Neural cell (in vitro differentiated cells): Measurements from ENCODE around the gene CACNB2. TPM values are rescaled to one million over a fixed set of nuclear protein-coding genes. Genes with fewer than 3 reads are reported as not detected.

ENCODE experiments used
- H2AFZ ChIP-seq: fragments of 200-600, 300-800 bp; sonication (generic), shearing (Covaris generic); 2 replicates; pipeline ENCODE4 v1.6.0; 2014; ENCODE audit warnings: low read depth, mild to moderate bottlenecking, antibody characterized with exemption, low read length, moderate library complexity
- H3F3A ChIP-seq: fragments of 200-600 bp; shearing (Covaris generic); 2 replicates; pipeline ENCODE4 v1.6.1; 2016; ENCODE audit warnings: mild to moderate bottlenecking, moderate library complexity, mixed read lengths, antibody characterized with exemption, low read length; ENCODE audit not compliant: insufficient read depth, poor library complexity, severe bottlenecking
- H3K27ac ChIP-seq: fragments of 200-600, 300-800 bp; sonication (generic), shearing (Covaris generic); 2 replicates; pipeline ENCODE4 v1.5.1; 2014; ENCODE audit warnings: mild to moderate bottlenecking, low read length, moderate library complexity
- H3K27me3 ChIP-seq: fragments of 300-800, 200-600 bp; sonication (generic), shearing (Covaris generic); 2 replicates; pipeline ENCODE4 v1.6.0; 2014; ENCODE audit warnings: mild to moderate bottlenecking, low read depth, low read length, moderate library complexity; ENCODE audit not compliant: insufficient read depth
- H3K36me3 ChIP-seq: fragments of 300-800, 200-600 bp; sonication (generic), shearing (Covaris generic); 2 replicates; pipeline ENCODE4 v1.5.1; 2014; ENCODE audit warnings: mild to moderate bottlenecking, antibody characterized with exemption, low read length, moderate library complexity; ENCODE audit not compliant: insufficient read depth
- H3K4me2 ChIP-seq: fragments of 300-800, 200-600 bp; sonication (generic), shearing (Covaris generic); 2 replicates; pipeline ENCODE4 v1.6.0; 2014; ENCODE audit warnings: mild to moderate bottlenecking, low read length
- H3K4me3 ChIP-seq: fragments of 300-800, 200-600 bp; sonication (generic), shearing (Covaris generic); 2 replicates; pipeline ENCODE4 v1.5.1; 2014; ENCODE audit warnings: mild to moderate bottlenecking, low read length, moderate library complexity
- H3K79me2 ChIP-seq: fragments of 200-600 bp; shearing (Covaris generic); replicated peaks from 2 replicates; pipeline ENCODE4 v1.6.0; 2014; ENCODE audit warnings: mild to moderate bottlenecking, low read length, moderate library complexity; ENCODE audit not compliant: insufficient read depth
- H3K9ac ChIP-seq: fragments of 300-800, 200-600 bp; sonication (generic), shearing (Covaris generic); 2 replicates; pipeline ENCODE4 v1.6.1; 2016; ENCODE audit warnings: mild to moderate bottlenecking, low read length, mixed read lengths
- H3K9me2 ChIP-seq: fragments of 200-600 bp; shearing (Covaris generic); 2 replicates; pipeline ENCODE4 v1.6.1; 2016; ENCODE audit warnings: mild to moderate bottlenecking, low read length, mixed read lengths; ENCODE audit not compliant: insufficient read depth
- H3K9me3 ChIP-seq: fragments of 200-600, 300-800 bp; sonication (generic), shearing (Covaris generic); 2 replicates; pipeline ENCODE4 v1.6.1; 2016; ENCODE audit warnings: mild to moderate bottlenecking, mixed run types, low read length, moderate library complexity, mixed read lengths
- H4K20me1 ChIP-seq: fragments of 200-600 bp; shearing (Covaris generic); 2 replicates; pipeline ENCODE4 v1.6.1; 2016; ENCODE audit warnings: mild to moderate bottlenecking, mixed run types; ENCODE audit not compliant: insufficient read depth
- EP300 ChIP-seq: fragments of 450-650 bp; conservative IDR thresholded peaks from 2 replicates; pipeline ENCODE4 v1.6.1; 2014; ENCODE audit warnings: antibody characterized with exemption, mild to moderate bottlenecking, moderate library complexity; ENCODE audit not compliant: poor library complexity, severe bottlenecking
- EZH2 ChIP-seq: fragments of 200-600, 300-800 bp; shearing (Covaris generic), sonication (generic); IDR thresholded peaks from 2 replicates; pipeline ENCODE4 v1.6.1; 2014; ENCODE audit warnings: antibody characterized with exemption, low read length, borderline replicate concordance, mild to moderate bottlenecking; ENCODE audit not compliant: insufficient read depth, poor library complexity, severe bottlenecking
- MXI1 ChIP-seq: fragments of 450-650 bp; conservative IDR thresholded peaks from 2 replicates; pipeline ENCODE4 v1.6.1; 2014; ENCODE audit warnings: antibody characterized with exemption, mild to moderate bottlenecking; ENCODE audit not compliant: poor library complexity, severe bottlenecking
- POLR2AphosphoS5 ChIP-seq: IDR thresholded peaks from 2 replicates; pipeline ENCODE4 v1.6.1; 2012
- RAD21 ChIP-seq: fragments of 450-650 bp; conservative IDR thresholded peaks from 2 replicates; pipeline ENCODE4 v1.6.1; 2014; ENCODE audit warnings: antibody characterized with exemption, mild to moderate bottlenecking, moderate library complexity
- SMC3 ChIP-seq: fragments of 450-650 bp; conservative IDR thresholded peaks from 2 replicates; pipeline ENCODE4 v1.6.1; 2014; ENCODE audit warnings: antibody characterized with exemption, mild to moderate bottlenecking, moderate library complexity; ENCODE audit not compliant: poor library complexity
- TAF1 ChIP-seq: IDR thresholded peaks from 2 replicates; pipeline ENCODE4 v1.6.1; 2012; ENCODE audit warnings: low read depth
- polyA plus RNA-seq: library from polyadenylated mRNA; depleted of rRNA; stranded (reverse); fragments of >200 nt; gene quantifications from 2 replicates; pipeline ENCODE4 v1.2.3, GENCODE V29; 2014
- TF ChIP-seq, protein P1 (sequence below): fragments of 450-650 bp; IDR thresholded peaks from 2 replicates; pipeline ENCODE4 v1.5.1; 2014; ENCODE audit warnings: antibody characterized with exemption, mild to moderate bottlenecking, moderate library complexity; ENCODE audit not compliant: poor library complexity, severe bottlenecking
- TF ChIP-seq, protein P2 (sequence below): IDR thresholded peaks from 2 replicates; pipeline ENCODE4 v1.6.1; 2012; ENCODE audit warnings: borderline replicate concordance

CACNB2 gene
- polyA plus RNA-seq, 1 donor from 2014 or later = 14.3 TPM

DNA sequence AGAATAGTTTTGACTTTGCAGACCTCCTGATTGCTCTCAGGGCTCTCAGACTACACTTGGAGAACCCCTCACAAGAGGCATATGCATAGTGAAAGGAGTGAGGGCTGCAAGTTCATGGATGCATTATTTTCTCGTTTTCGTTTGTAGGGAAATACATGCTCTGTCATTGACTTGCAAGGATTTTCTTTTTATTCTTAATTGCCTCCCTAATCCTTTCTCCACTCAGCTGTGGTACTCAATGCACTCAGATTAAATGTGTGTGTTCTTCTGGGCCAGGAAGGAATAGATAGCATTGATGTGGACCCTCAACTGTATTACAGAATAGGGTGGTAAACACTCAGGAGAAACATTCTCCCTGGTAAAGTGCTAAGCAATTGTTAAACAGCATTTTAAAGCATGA, 188.7 kb downstream of the CACNB2 start:
- H2AFZ ChIP-seq = no peak overlapping the region
- H4K20me1 ChIP-seq = no peaks in the 10 kb centered on the region
- H3F3A ChIP-seq = no peaks in the 10 kb centered on the region
- TF ChIP-seq EZH2 = no peak
- TF ChIP-seq EP300 = no peak
- no peak for TF ChIP-seq POLR2AphosphoS5
- TF ChIP-seq MXI1 = no peak
- no peak for TF ChIP-seq TAF1
- TF ChIP-seq, protein P1, sequence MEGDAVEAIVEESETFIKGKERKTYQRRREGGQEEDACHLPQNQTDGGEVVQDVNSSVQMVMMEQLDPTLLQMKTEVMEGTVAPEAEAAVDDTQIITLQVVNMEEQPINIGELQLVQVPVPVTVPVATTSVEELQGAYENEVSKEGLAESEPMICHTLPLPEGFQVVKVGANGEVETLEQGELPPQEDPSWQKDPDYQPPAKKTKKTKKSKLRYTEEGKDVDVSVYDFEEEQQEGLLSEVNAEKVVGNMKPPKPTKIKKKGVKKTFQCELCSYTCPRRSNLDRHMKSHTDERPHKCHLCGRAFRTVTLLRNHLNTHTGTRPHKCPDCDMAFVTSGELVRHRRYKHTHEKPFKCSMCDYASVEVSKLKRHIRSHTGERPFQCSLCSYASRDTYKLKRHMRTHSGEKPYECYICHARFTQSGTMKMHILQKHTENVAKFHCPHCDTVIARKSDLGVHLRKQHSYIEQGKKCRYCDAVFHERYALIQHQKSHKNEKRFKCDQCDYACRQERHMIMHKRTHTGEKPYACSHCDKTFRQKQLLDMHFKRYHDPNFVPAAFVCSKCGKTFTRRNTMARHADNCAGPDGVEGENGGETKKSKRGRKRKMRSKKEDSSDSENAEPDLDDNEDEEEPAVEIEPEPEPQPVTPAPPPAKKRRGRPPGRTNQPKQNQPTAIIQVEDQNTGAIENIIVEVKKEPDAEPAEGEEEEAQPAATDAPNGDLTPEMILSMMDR = no peak
- no peak for TF ChIP-seq SMC3
- no peak for TF ChIP-seq RAD21
- TF ChIP-seq, protein P2, sequence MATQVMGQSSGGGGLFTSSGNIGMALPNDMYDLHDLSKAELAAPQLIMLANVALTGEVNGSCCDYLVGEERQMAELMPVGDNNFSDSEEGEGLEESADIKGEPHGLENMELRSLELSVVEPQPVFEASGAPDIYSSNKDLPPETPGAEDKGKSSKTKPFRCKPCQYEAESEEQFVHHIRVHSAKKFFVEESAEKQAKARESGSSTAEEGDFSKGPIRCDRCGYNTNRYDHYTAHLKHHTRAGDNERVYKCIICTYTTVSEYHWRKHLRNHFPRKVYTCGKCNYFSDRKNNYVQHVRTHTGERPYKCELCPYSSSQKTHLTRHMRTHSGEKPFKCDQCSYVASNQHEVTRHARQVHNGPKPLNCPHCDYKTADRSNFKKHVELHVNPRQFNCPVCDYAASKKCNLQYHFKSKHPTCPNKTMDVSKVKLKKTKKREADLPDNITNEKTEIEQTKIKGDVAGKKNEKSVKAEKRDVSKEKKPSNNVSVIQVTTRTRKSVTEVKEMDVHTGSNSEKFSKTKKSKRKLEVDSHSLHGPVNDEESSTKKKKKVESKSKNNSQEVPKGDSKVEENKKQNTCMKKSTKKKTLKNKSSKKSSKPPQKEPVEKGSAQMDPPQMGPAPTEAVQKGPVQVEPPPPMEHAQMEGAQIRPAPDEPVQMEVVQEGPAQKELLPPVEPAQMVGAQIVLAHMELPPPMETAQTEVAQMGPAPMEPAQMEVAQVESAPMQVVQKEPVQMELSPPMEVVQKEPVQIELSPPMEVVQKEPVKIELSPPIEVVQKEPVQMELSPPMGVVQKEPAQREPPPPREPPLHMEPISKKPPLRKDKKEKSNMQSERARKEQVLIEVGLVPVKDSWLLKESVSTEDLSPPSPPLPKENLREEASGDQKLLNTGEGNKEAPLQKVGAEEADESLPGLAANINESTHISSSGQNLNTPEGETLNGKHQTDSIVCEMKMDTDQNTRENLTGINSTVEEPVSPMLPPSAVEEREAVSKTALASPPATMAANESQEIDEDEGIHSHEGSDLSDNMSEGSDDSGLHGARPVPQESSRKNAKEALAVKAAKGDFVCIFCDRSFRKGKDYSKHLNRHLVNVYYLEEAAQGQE = no peak
- H3K9me2 ChIP-seq = no peaks in the 10 kb centered on the region
- H3K9me3 ChIP-seq = no peaks in the 10 kb centered on the region
- H3K4me2 ChIP-seq = no peak overlapping the region
- H3K4me3 ChIP-seq = no peak overlapping the region
- H3K79me2 ChIP-seq = no peaks in the 10 kb centered on the region
- no peaks in the 10 kb centered on the region for H3K36me3 ChIP-seq
- H3K27ac ChIP-seq = no peak overlapping the region
- H3K27me3 ChIP-seq = no peaks in the 10 kb centered on the region
- no peak overlapping the region for H3K9ac ChIP-seq

GRCh38 chr10:18332048-18332447, 191.8 kb downstream of the CACNB2 start:
- Histone ChIP-seq H3K4me3 (no peak overlapping the region), H3K4me2 (no peak overlapping the region), H3K36me3 (no peaks in the 10 kb centered on the region), H3K79me2 (no peaks in the 10 kb centered on the region), H3K9me2 (no peaks in the 10 kb centered on the region), H3K9me3 (no peaks in the 10 kb centered on the region), H3F3A (no peaks in the 10 kb centered on the region), H3K9ac (no peak overlapping the region), H4K20me1 (no peaks in the 10 kb centered on the region), H3K27me3 (no peaks in the 10 kb centered on the region), H3K27ac (no peak overlapping the region), H2AFZ (no peak overlapping the region)
- TF ChIP-seq, protein P1 = no peak
- TF ChIP-seq EP300 = no peak
- no peak for TF ChIP-seq RAD21
- no peak for TF ChIP-seq EZH2
- TF ChIP-seq, protein P2 = no peak
- no peak for TF ChIP-seq MXI1
- TF ChIP-seq SMC3 = no peak
- no peak for TF ChIP-seq POLR2AphosphoS5
- no peak for TF ChIP-seq TAF1
